ENCODE data around the gene LRBA. TPM values are rescaled to one million over a fixed set of nuclear protein-coding genes. Genes with fewer than 3 reads are reported as not detected.

The LRBA gene
- polyA plus RNA-seq, 2 of the 4 experiments (the other 2 are of a cell fraction), result 10.7 to 25.1 TPM

DNA sequence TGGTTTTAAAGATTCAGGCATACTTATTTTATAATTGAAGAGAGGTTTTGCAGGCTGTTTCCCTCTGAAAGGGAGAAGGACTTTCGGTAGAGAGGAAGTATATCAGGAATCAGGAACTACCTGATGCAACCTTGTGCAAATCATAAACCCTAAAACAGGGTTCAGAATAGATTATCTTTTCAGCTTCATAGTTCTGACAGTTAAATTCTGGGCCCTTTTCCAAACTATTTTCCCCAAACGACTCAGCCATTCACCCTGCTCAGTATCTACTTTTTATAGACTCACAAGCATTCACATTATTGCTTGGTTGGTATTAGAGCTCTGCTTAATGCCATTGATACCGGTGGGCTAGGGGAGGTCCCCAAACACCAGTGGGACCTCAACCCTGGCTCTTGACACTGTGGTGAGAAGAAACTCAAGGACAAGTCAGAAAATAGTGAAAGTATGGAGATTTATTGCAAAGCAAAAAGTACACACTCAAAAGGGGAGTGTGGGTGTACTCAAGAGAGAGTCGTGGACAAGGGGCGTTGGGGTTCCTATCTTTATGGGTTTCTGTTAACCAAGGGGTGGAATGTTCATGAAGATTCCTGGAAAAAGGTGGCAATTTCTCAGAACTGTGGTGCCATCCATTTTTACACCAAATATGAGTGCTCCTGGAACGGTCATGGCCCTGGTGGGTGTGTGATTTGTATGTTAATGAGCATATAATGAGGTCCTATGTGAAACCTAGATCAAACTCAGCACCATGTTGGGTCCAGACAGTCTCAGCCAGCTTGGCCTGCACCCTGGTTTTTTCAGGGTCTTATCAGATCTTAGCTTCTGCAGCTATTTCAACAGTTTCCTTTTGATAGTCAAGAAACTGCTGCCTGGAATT, 698.5 kb downstream of the LRBA start:
- Histone ChIP-seq H3K27ac (no peak overlapping the region), H3K9me3 (no peaks in the 10 kb centered on the region), H3K4me2 (no peak overlapping the region), H3K4me1 (no peaks in the 10 kb centered on the region), H3K4me3 (no peak overlapping the region)
- no peak for DNase-seq (ENCODE audit: low read depth in 1 of 2, low spot score in 1 of 2)
- no peak for FAIRE-seq
- TF ChIP-seq CHD2 (IDR thresholded peaks at IDR 0.05; ENCODE audit: low read length, partially characterized antibody), result no peak
- TF ChIP-seq RARB (CRISPR knock-in tag; IDR thresholded peaks at IDR 0.05), result no peak
- TF ChIP-seq BHLHE40 (IDR thresholded peaks at IDR 0.05; ENCODE audit: low read depth, low read length), result no peak
- TF ChIP-seq HEYL (CRISPR knock-in tag; IDR thresholded peaks at IDR 0.05), result no peak
- TF ChIP-seq, protein P1, sequence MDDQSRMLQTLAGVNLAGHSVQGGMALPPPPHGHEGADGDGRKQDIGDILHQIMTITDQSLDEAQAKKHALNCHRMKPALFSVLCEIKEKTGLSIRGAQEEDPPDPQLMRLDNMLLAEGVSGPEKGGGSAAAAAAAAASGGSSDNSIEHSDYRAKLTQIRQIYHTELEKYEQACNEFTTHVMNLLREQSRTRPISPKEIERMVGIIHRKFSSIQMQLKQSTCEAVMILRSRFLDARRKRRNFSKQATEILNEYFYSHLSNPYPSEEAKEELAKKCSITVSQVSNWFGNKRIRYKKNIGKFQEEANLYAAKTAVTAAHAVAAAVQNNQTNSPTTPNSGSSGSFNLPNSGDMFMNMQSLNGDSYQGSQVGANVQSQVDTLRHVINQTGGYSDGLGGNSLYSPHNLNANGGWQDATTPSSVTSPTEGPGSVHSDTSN (IDR thresholded peaks at IDR 0.05), result no peak
- TF ChIP-seq, protein P2, sequence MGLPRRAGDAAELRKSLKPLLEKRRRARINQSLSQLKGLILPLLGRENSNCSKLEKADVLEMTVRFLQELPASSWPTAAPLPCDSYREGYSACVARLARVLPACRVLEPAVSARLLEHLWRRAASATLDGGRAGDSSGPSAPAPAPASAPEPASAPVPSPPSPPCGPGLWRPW (IDR thresholded peaks at IDR 0.05), result no peak
- no peak for TF ChIP-seq PHF8 (IDR thresholded peaks at IDR 0.05; ENCODE audit: borderline replicate concordance, low read depth)
- TF ChIP-seq MYC (IDR thresholded peaks at IDR 0.05; ENCODE audit: borderline replicate concordance, low read length), result no peak
- no peak for TF ChIP-seq ZSCAN20 (CRISPR knock-in tag; IDR thresholded peaks at IDR 0.05)
- no peak for TF ChIP-seq KDM1A (IDR thresholded peaks at IDR 0.05; ENCODE audit: low read depth)
- TF ChIP-seq HOXB5 (CRISPR knock-in tag; IDR thresholded peaks at IDR 0.05), result no peak
- TF ChIP-seq, protein P3, sequence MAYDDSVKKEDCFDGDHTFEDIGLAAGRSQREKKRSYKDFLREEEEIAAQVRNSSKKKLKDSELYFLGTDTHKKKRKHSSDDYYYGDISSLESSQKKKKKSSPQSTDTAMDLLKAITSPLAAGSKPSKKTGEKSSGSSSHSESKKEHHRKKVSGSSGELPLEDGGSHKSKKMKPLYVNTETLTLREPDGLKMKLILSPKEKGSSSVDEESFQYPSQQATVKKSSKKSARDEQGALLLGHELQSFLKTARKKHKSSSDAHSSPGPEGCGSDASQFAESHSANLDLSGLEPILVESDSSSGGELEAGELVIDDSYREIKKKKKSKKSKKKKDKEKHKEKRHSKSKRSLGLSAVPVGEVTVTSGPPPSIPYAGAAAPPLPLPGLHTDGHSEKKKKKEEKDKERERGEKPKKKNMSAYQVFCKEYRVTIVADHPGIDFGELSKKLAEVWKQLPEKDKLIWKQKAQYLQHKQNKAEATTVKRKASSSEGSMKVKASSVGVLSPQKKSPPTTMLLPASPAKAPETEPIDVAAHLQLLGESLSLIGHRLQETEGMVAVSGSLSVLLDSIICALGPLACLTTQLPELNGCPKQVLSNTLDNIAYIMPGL (CRISPR knock-in tag; IDR thresholded peaks at IDR 0.05; ENCODE audit: borderline replicate concordance), result no peak
- 81% methylated on average over 6 of the region's 6 CpGs for WGBS (ENCODE audit: missing lambda C conversion rate)
- ChIA-PET CTCF (interaction anchor here (0.7 kb wide), 1 partner anchor 34 kb away, joined by 3 read pairs; no protein-coding TSS in a partner anchor), POLR2A (no interaction called here)
- no peak for ATAC-seq

DNA sequence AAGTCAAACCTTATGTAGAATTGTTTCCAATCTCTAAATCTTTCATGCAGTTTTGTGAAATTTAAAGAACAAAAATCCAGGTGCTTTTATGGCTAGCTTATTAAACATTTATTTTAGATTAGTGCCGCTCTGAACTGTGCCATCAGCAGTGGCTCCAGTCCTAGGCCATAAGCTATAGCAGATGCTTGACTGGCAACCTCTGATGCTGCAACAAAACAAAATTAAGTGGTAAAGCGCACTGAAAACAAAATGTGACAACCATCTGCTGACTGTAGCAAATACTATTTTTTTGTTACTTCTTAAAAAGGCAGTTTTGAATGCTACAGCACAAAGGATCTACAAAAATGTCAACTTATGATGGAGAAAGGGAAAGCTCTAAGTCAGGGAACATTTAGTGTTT, 699.4 kb downstream of the LRBA start:
- CTCF ChIA-PET, result no interaction called here
- FAIRE-seq (no peak), DNase-seq (ENCODE audit: low read depth in 1 of 2, low spot score in 1 of 2) (no peak), ATAC-seq (no peak)
- TF ChIP-seq PHF8 (IDR thresholded peaks at IDR 0.05; ENCODE audit: borderline replicate concordance, low read depth) (no peak), MAZ (IDR thresholded peaks at IDR 0.05; ENCODE audit: borderline replicate concordance, low read depth, low read length) (no peak), POLR2A (IDR thresholded peaks at IDR 0.05; ENCODE audit: low read length) (no peak), HOXB5 (CRISPR knock-in tag; IDR thresholded peaks at IDR 0.05) (no peak), RFX5 (IDR thresholded peaks at IDR 0.05) (no peak), HEYL (CRISPR knock-in tag; IDR thresholded peaks at IDR 0.05) (no peak), MYC (IDR thresholded peaks at IDR 0.05; ENCODE audit: borderline replicate concordance, low read length) (no peak), CHD2 (IDR thresholded peaks at IDR 0.05; ENCODE audit: low read length, partially characterized antibody) (no peak), FOSB (CRISPR knock-in tag; IDR thresholded peaks at IDR 0.05) (no peak), HDAC2 (IDR thresholded peaks at IDR 0.05) (no peak), JUN (IDR thresholded peaks at IDR 0.05) (no peak), EP300 (IDR thresholded peaks at IDR 0.05) (no peak), TFCP2L1 (CRISPR knock-in tag; IDR thresholded peaks at IDR 0.05) (no peak), POLR2AphosphoS2 (conservative IDR thresholded peaks at IDR 0.05; ENCODE audit: low read length) (no peak)
- TF ChIP-seq, protein P4, sequence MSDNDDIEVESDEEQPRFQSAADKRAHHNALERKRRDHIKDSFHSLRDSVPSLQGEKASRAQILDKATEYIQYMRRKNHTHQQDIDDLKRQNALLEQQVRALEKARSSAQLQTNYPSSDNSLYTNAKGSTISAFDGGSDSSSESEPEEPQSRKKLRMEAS (IDR thresholded peaks at IDR 0.05), result no peak
- TF ChIP-seq, protein P5, sequence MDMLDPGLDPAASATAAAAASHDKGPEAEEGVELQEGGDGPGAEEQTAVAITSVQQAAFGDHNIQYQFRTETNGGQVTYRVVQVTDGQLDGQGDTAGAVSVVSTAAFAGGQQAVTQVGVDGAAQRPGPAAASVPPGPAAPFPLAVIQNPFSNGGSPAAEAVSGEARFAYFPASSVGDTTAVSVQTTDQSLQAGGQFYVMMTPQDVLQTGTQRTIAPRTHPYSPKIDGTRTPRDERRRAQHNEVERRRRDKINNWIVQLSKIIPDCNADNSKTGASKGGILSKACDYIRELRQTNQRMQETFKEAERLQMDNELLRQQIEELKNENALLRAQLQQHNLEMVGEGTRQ (IDR thresholded peaks at IDR 0.05), result no peak
- TF ChIP-seq, protein P3 (CRISPR knock-in tag; IDR thresholded peaks at IDR 0.05; ENCODE audit: borderline replicate concordance), result no peak
- TF ChIP-seq, protein P6, sequence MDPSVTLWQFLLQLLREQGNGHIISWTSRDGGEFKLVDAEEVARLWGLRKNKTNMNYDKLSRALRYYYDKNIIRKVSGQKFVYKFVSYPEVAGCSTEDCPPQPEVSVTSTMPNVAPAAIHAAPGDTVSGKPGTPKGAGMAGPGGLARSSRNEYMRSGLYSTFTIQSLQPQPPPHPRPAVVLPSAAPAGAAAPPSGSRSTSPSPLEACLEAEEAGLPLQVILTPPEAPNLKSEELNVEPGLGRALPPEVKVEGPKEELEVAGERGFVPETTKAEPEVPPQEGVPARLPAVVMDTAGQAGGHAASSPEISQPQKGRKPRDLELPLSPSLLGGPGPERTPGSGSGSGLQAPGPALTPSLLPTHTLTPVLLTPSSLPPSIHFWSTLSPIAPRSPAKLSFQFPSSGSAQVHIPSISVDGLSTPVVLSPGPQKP (IDR thresholded peaks at IDR 0.05; ENCODE audit: low read depth, low read length), result no peak
- no peak overlapping the region for H3K4me2 ChIP-seq
- no peak overlapping the region for H3K27ac ChIP-seq
- POLR2A ChIA-PET, result no interaction called here
- H3K4me1 ChIP-seq, result no peaks in the 10 kb centered on the region
- no peaks in the 10 kb centered on the region for H3K9me3 ChIP-seq
- WGBS (ENCODE audit: missing lambda C conversion rate), result 96% methylated on average over 2 of the region's 2 CpGs
- H3K4me3 ChIP-seq, result no peak overlapping the region

All from A549 (cell line).